IMR-90 (cell line): ENCODE results near the gene OGA.

Experiments used
- BHLHE40 ChIP-seq: fragments of 150-350 bp; IDR thresholded peaks from 2 replicates; pipeline ENCODE4 v1.6.1; 2016; ENCODE audit warnings: mild to moderate bottlenecking, low read depth, low read length
- CHD1 ChIP-seq: IDR thresholded peaks from 2 replicates; pipeline ENCODE4 v1.6.1; 2012; ENCODE audit warnings: low read depth, low read length, improper control_type of control experiment
- CTCF ChIP-seq: conservative IDR thresholded peaks from 2 replicates; pipeline ENCODE4 v1.5.1; 2012; ENCODE audit warnings: mild to moderate bottlenecking, low read depth, low read length, improper control_type of control experiment
- MAZ ChIP-seq: IDR thresholded peaks from 2 replicates; pipeline ENCODE4 v1.6.1; 2012; ENCODE audit warnings: low read depth, mild to moderate bottlenecking, low read length, improper control_type of control experiment, moderate library complexity, borderline replicate concordance
- MXI1 ChIP-seq: IDR thresholded peaks from 2 replicates; pipeline ENCODE4 v1.6.1; 2012; ENCODE audit warnings: low read depth, mild to moderate bottlenecking, low read length, moderate library complexity, borderline replicate concordance
- POLR2A ChIP-seq: IDR thresholded peaks from 2 replicates; pipeline ENCODE4 v1.6.1; 2012; ENCODE audit warnings: mild to moderate bottlenecking, low read depth, low read length
- RAD21 ChIP-seq: IDR thresholded peaks from 2 replicates; pipeline ENCODE4 v1.6.1; 2012; ENCODE audit warnings: low read length, improper control_type of control experiment
- RCOR1 ChIP-seq: IDR thresholded peaks from 2 replicates; pipeline ENCODE4 v1.6.1; 2012; ENCODE audit warnings: mild to moderate bottlenecking, low read length, improper control_type of control experiment; ENCODE audit not compliant: insufficient replicate concordance
- RFX5 ChIP-seq: IDR thresholded peaks from 2 replicates; pipeline ENCODE4 v1.8.0; 2012; ENCODE audit warnings: low read depth, mild to moderate bottlenecking, low read length, moderate library complexity
- USF2 ChIP-seq: fragments of 150-350 bp; IDR thresholded peaks from 2 replicates; pipeline ENCODE4 v1.6.1; 2017; ENCODE audit warnings: mild to moderate bottlenecking, antibody characterized with exemption, low read length, low read depth
- TF ChIP-seq, protein P1 (sequence below): fragments of 150-350 bp; IDR thresholded peaks from 2 replicates; pipeline ENCODE4 v1.6.1; 2016; ENCODE audit warnings: low read depth, mild to moderate bottlenecking, low read length, moderate library complexity, borderline replicate concordance

- TF ChIP-seq CTCF = no peak
- TF ChIP-seq POLR2A = no peak
- TF ChIP-seq RCOR1 = no peak
- no peak for TF ChIP-seq MXI1
- no peak for TF ChIP-seq CHD1
- TF ChIP-seq MAZ = no peak
- TF ChIP-seq RAD21 = no peak
- TF ChIP-seq, protein P1, sequence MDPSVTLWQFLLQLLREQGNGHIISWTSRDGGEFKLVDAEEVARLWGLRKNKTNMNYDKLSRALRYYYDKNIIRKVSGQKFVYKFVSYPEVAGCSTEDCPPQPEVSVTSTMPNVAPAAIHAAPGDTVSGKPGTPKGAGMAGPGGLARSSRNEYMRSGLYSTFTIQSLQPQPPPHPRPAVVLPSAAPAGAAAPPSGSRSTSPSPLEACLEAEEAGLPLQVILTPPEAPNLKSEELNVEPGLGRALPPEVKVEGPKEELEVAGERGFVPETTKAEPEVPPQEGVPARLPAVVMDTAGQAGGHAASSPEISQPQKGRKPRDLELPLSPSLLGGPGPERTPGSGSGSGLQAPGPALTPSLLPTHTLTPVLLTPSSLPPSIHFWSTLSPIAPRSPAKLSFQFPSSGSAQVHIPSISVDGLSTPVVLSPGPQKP = no peak
- TF ChIP-seq RFX5 = no peak
- TF ChIP-seq BHLHE40 = no peak
- TF ChIP-seq USF2 = no peak
Observed at GRCh38 chr10:101777619-101778145, 40.6 kb downstream of the OGA start.
